Activated naive CD8-positive, alpha-beta T cell (primary cell): ENCODE measurements around the gene RIPOR2.

Experiments
- H3K27ac Mint-ChIP-seq: one replicate; pipeline ENCODE4 v1.8.0; 2021; ENCODE audit warnings: mixed read lengths
- H3K27me3 Mint-ChIP-seq: one replicate; pipeline ENCODE4 v1.8.0; 2021; ENCODE audit warnings: mixed read lengths
- H3K36me3 Mint-ChIP-seq: one replicate; pipeline ENCODE4 v1.8.0; 2021; ENCODE audit warnings: mixed read lengths
- H3K4me1 Mint-ChIP-seq: one replicate; pipeline ENCODE4 v1.8.0; 2021; ENCODE audit warnings: low read depth, mixed read lengths
- H3K4me3 Mint-ChIP-seq: one replicate; pipeline ENCODE4 v1.8.0; 2021; ENCODE audit warnings: mild to moderate bottlenecking, mixed read lengths
- H3K9me3 Mint-ChIP-seq: one replicate; pipeline ENCODE4 v1.8.0; 2021; ENCODE audit warnings: low read depth, mixed read lengths

RIPOR2 gene

GRCh38 chr6:24909241-24910216 lies 26.2 kb downstream of the RIPOR2 start:
- Mint-ChIP-seq H3K4me1 (peaks cover 91% of the 10 kb centered on the region), H3K36me3 (peaks cover 20% of the 10 kb centered on the region), H3K27ac (peak overlapping the region; percentile 97), H3K9me3 (no peaks in the 10 kb centered on the region), H3K4me3 (peak overlapping the region; percentile 97), H3K27me3 (no peaks in the 10 kb centered on the region)

- Mint-ChIP-seq H3K9me3 (no peaks in the 10 kb centered on the region), H3K4me3 (peak overlapping the region; percentile 97), H3K27ac (peak overlapping the region; percentile 97), H3K36me3 (peaks cover 27% of the 10 kb centered on the region), H3K4me1 (peaks cover 91% of the 10 kb centered on the region), H3K27me3 (no peaks in the 10 kb centered on the region)
Observed at GRCh38 chr6:24908650-24909035, 27.1 kb downstream of the RIPOR2 start.

- Mint-ChIP-seq H3K27ac (peak overlapping the region; percentile 97), H3K27me3 (no peaks in the 10 kb centered on the region), H3K9me3 (peaks cover 1% of the 10 kb centered on the region), H3K4me1 (peaks cover 91% of the 10 kb centered on the region), H3K4me3 (peak overlapping the region; percentile 97), H3K36me3 (peaks cover 30% of the 10 kb centered on the region)
Observed at GRCh38 chr6:24907919-24908649, 27.7 kb downstream of the RIPOR2 start.

GRCh38 chr6:24906314-24906713 lies 29.4 kb downstream of the RIPOR2 start:
- H3K27me3 Mint-ChIP-seq, result no peaks in the 10 kb centered on the region
- H3K36me3 Mint-ChIP-seq, result peaks cover 39% of the 10 kb centered on the region
- H3K27ac Mint-ChIP-seq, result peak overlapping the region; percentile 97
- no peak overlapping the region for H3K4me3 Mint-ChIP-seq
- H3K4me1 Mint-ChIP-seq, result peaks cover 91% of the 10 kb centered on the region
- H3K9me3 Mint-ChIP-seq, result peaks cover 8% of the 10 kb centered on the region

- peaks cover 8% of the 10 kb centered on the region for H3K9me3 Mint-ChIP-seq
- peaks cover 96% of the 10 kb centered on the region for H3K4me1 Mint-ChIP-seq
- peaks cover 45% of the 10 kb centered on the region for H3K36me3 Mint-ChIP-seq
- peak overlapping the region; percentile 97 for H3K27ac Mint-ChIP-seq
- no peaks in the 10 kb centered on the region for H3K27me3 Mint-ChIP-seq
- H3K4me3 Mint-ChIP-seq, result no peak overlapping the region
Observed at GRCh38 chr6:24905483-24905882, 30.3 kb downstream of the RIPOR2 start.

- Mint-ChIP-seq H3K4me1 (peaks cover 96% of the 10 kb centered on the region), H3K36me3 (peaks cover 46% of the 10 kb centered on the region), H3K27ac (peak overlapping the region; percentile 97), H3K9me3 (peaks cover 8% of the 10 kb centered on the region), H3K27me3 (no peaks in the 10 kb centered on the region), H3K4me3 (no peak overlapping the region)
Observed at GRCh38 chr6:24903681-24904080, 32.1 kb downstream of the RIPOR2 start.

- Mint-ChIP-seq H3K4me3 (peak overlapping the region; percentile 56), H3K27ac (peak overlapping the region; percentile 97), H3K36me3 (peaks cover 52% of the 10 kb centered on the region), H3K9me3 (peaks cover 8% of the 10 kb centered on the region), H3K4me1 (peaks cover 96% of the 10 kb centered on the region), H3K27me3 (no peaks in the 10 kb centered on the region)
Observed at GRCh38 chr6:24902782-24903181, 33.0 kb downstream of the RIPOR2 start.

GRCh38 chr6:24901698-24902328 lies 33.9 kb downstream of the RIPOR2 start:
- Mint-ChIP-seq H3K27me3 (no peaks in the 10 kb centered on the region), H3K4me3 (peak overlapping the region; percentile 75), H3K27ac (peak overlapping the region; percentile 97), H3K9me3 (peaks cover 8% of the 10 kb centered on the region), H3K4me1 (peaks cover 95% of the 10 kb centered on the region), H3K36me3 (peaks cover 46% of the 10 kb centered on the region)

GRCh38 chr6:24900917-24901697 lies 34.7 kb downstream of the RIPOR2 start:
- H3K4me3 Mint-ChIP-seq, result peak overlapping the region; percentile 75
- H3K36me3 Mint-ChIP-seq, result peaks cover 41% of the 10 kb centered on the region
- no peaks in the 10 kb centered on the region for H3K27me3 Mint-ChIP-seq
- peaks cover 94% of the 10 kb centered on the region for H3K4me1 Mint-ChIP-seq
- H3K27ac Mint-ChIP-seq, result peak overlapping the region; percentile 97
- H3K9me3 Mint-ChIP-seq, result peaks cover 8% of the 10 kb centered on the region

GRCh38 chr6:24899997-24900325 lies 35.8 kb downstream of the RIPOR2 start:
- Mint-ChIP-seq H3K27ac (peak overlapping the region; percentile 97), H3K4me3 (peak overlapping the region; percentile 77), H3K27me3 (no peaks in the 10 kb centered on the region), H3K4me1 (peaks cover 92% of the 10 kb centered on the region), H3K36me3 (peaks cover 36% of the 10 kb centered on the region), H3K9me3 (peaks cover 8% of the 10 kb centered on the region)

- Mint-ChIP-seq H3K4me3 (peak overlapping the region; percentile 77), H3K27ac (peak overlapping the region; percentile 97), H3K4me1 (peaks cover 94% of the 10 kb centered on the region), H3K9me3 (peaks cover 8% of the 10 kb centered on the region), H3K27me3 (no peaks in the 10 kb centered on the region), H3K36me3 (peaks cover 35% of the 10 kb centered on the region)
Observed at GRCh38 chr6:24899136-24899996, 36.4 kb downstream of the RIPOR2 start.

GRCh38 chr6:24898676-24899075 lies 37.1 kb downstream of the RIPOR2 start:
- H3K9me3 Mint-ChIP-seq, result peaks cover 8% of the 10 kb centered on the region
- H3K4me3 Mint-ChIP-seq, result peak overlapping the region; percentile 77
- peaks cover 94% of the 10 kb centered on the region for H3K4me1 Mint-ChIP-seq
- H3K27ac Mint-ChIP-seq, result peak overlapping the region; percentile 97
- H3K36me3 Mint-ChIP-seq, result peaks cover 31% of the 10 kb centered on the region
- H3K27me3 Mint-ChIP-seq, result no peaks in the 10 kb centered on the region

GRCh38 chr6:24897186-24897585 lies 38.6 kb downstream of the RIPOR2 start:
- peaks cover 24% of the 10 kb centered on the region for H3K36me3 Mint-ChIP-seq
- peak overlapping the region; percentile 97 for H3K27ac Mint-ChIP-seq
- no peaks in the 10 kb centered on the region for H3K27me3 Mint-ChIP-seq
- H3K9me3 Mint-ChIP-seq, result no peaks in the 10 kb centered on the region
- peak overlapping the region; percentile 13 for H3K4me3 Mint-ChIP-seq
- peaks cover 94% of the 10 kb centered on the region for H3K4me1 Mint-ChIP-seq
